Activated T-cell treated with anti-CD3 and anti-CD28 coated beads for 24 hours (primary cell): ENCODE data around the gene BAG5.

Experiments used
- DNase-seq: peaks from one replicate; pipeline ENCODE4 v3.0.0-alpha.2; 2020; ENCODE audit warnings: low read depth

The BAG5 gene

DNA sequence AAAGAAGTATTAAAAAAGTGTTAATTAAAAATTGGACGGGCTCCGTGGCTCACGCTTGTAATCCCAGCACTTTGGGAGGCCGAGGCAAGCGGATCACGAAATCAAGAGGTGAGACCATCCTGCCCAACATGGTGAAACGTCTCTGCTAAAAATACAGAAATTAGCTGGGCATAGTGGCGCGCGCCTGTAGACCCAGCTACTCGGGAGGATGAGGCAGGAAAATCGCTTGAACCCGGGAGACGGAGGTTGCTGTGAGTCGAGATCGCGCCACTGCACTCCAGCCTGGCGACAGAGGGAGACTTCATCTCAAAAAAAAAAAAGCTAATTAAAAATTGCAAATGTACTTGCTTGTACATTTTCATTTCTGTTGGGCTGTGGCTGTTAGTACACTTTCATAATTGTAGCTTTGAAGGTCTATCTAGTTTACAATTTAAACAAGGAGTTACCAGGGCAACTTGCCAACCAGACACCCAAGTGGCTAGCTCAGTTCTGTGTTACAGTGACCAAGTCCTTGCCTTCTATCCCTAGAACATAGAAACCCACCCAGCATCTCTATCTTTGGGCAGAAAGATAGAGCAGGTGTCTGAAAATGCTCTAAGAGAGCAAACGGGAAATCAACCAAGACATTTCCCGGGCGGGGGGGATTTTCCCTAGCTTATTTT is 1.5 kb upstream of the BAG5 start:
- no peak for DNase-seq

DNA sequence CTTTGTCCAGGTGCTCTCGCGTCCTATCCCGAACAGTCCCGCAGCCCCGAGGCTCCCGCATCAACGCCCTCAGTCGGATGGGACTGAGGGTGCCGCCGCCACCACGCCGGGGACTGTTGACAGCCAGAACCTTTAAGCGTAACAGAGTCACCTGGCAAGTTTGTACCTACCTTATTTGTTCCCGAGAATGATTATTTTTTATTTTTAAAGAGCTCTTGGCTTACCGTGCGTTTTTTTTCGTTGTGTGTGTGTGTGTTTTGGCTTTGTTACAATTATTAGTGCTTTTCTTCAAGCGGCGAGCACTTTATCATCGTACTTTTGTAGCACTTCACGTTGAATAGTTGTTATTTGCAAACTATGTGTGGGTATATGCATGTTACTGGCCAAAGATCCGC is 766 bp upstream of the BAG5 start:
- no peak for DNase-seq

DNA sequence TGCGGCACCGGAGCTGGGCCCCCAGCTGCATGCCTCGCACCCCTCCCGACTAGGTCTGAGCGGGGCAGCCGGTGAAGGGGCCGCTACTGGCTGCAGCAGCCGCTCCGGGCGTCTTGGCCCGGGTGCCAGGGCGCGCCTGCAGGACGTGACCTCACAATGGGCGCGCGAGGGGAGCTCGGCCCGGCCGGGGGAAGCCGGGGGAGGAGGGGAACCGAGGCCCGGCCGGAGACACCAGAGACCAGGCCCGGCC is 353 bp downstream of the BAG5 start:
- DNase-seq, result no peak

DNA sequence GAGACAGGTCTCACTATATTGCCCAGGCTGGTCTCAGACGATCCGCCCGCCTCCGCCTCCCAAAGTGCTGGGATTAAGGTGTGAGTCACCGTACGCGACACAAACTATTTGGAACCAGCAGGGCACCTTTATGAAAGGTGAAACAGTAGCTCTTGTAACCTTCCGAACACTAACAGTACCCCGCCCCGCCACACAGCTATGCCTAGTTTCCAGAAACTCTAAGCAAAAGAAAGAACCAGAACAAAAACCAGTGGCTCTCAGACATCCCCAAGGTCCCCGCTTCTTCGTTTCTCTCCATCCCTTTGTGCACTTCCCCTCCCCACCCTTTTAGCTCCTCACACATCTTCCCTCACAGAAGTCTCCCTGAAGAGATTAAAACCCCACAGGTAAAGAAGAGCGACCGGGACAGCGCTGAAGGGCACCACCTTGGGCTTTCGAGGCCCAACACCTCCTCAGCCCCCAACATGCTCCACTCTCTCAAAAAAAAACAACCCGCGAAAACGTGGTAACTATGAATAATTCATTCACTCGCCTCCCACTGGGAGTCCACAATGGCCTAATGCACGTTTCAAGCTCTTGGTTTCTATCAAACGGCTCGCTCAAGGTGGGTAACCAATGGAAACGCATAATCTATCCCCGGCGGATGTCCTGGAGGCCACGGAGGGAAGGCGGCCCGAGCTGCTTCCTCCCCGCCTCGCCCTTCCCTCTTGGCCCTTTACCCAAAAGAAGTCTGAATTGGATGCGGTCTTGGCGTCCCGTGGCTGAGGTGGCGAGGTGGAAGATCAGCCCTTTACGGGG is 877 bp downstream of the BAG5 start:
- peak; percentile 43 for DNase-seq

DNA sequence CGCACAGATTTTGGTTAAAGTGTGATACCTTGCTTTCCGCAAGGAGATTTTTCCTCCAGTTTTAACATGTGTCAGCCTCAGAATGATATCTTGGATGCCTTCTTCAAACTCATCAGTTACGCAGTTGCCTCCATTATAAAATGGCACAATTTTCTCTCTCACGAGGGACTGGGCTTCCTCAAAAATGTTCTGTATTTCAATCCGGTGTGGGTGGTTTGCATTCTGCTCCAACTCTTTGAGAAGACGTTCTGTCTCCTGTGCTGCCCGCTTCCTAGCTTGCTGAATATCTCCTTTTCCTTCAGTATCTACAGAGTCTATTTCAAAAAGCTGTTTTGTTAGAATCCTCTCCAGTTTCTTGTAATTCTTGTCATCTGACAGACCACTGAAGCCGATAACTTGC is 1.8 kb downstream of the BAG5 start:
- DNase-seq, result no peak

DNA sequence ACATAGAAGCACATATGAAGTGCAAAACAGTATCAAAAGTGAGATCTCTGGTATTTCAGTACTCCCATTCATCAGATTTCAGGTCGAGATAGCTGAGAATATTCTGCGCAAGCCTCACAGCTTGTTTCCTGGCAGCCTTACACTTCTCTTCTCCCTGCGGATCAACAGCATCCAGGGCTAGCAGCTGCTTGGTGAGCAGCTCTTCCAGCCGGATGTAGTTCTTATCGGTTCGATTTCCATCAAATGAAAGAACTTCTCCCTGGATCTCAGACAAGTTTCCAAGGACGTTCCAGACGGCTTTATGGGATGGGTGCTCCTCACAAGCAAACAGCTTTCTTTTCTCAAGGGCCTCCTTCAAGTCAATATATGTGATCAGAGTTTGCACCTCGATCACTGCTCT is 2.7 kb downstream of the BAG5 start:
- DNase-seq, result no peak

DNA sequence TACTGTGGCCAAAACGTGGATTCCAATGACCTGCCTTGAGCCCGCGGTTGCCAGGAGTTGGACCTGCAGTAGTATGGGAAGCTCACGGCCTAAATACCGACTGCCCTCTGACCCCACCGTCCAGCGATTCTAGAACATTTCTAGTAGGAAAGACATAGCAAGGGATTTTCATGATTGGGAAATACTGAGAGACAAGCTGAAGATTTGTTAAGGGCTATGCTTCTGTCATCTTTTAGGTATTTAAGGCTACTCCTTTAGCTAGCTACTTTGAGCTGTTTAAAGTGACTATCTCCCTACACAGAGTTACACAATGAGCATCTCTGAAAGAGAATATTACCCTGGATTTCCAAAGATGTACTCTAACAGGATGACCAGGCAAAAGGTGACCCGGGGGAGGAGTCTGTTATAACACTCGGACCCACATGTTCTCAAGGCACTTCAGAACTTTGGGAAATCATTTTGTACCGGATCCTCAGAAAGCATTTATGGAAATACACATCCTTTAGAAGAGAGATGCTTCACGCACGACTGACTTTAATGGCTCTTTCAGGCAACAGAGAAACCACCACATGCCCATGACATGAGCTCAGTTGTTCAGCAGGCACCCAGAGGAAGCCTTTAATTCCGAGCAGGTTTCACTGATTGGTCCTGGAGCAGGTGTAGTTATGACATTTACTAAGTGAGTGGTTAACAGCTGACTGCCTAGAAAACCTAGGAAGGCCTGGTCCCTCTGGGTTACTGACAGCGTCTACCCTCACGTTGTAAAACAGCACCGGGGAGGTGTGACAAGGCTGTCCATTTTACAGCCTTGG is 4.2 kb downstream of the BAG5 start:
- DNase-seq, result no peak

DNA sequence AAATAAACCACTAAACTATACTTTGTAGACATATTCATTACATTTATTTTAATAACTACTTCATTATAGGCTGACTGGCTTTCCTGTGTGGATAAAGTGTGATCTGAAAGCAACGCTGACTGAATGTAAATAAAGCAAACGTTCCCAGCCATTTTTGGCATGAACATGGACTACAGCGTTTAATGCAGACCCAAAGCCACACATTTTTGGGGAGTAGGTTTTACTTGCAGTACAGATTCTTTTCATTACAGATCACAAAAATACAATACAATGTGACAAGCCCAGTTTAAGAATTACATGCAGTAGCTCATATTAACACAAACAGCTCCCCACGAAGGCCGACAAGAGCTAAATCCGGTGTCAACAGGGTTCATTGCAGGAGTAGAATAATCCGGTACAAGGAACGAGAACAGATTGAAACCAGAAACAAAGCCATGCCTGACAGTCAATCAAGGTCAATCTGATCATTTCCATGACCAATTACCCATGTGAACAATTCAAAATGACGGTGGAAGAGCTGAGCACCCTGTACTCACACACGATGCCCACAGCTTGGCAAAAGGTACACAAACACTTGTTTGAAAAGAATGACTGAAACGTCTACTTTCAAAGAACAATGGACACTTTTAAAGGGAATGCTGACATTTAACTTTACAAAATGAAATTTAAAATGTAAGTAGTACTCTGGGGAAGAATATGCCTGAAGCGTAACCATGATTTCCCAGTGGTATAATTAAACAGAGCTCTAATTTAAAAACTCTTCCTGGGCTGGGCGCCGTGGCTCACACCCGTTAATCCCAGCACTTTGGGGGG is 5.3 kb downstream of the BAG5 start:
- no peak for DNase-seq

DNA sequence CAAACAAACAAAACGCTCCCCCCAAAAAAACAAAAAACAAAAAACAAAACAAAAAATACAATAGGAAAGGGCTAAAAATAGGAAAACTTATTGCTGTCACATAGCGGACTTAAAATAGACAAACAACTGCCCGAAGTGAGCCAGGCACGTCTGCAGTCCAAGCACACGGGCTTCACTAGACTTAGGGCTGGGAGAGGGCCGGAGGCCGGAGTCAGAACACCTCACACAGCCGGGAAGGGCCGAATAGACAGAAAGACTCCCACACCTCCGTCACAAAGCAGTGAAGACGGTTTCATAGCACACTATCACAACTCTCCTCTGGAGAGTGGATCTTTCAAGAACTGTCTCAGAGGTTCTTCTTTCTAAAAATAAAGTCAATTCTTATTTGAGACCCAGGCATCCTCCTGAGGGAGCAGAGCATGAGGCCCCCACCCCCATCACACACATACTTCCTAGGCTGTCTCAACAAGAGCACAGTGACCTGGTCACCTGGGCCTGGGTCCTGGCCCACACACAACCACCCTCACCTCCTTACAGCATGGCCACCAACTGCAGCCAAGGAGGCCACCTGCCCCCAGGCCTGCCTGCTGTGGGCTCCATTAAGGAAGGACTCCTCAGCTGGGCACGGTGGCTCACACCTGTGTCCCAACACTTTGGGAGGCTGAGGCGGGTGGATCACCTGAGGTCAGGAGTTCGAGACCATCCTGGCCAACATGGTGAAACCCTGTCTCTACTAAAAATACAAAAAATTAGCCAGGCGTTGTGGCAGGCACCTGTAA is 6.7 kb downstream of the BAG5 start:
- no peak for DNase-seq

DNA sequence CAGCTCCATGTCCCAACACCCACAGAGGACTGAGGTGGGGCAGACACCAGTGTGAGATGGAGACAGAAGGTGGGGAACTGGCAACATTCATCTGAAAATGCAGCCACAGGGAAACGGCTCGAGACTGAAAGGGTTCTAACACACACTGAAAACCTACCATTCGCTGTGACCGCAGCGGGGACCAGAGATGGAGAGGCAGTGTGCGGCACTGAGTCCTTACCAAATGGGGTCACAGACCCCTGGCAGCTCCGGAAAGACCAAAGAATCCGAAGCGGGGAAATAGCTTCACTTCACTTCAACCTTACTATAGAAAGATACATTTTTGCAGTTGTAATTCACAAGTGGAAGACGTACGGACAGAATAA is 9.6 kb downstream of the BAG5 start:
- DNase-seq, result no peak

DNA sequence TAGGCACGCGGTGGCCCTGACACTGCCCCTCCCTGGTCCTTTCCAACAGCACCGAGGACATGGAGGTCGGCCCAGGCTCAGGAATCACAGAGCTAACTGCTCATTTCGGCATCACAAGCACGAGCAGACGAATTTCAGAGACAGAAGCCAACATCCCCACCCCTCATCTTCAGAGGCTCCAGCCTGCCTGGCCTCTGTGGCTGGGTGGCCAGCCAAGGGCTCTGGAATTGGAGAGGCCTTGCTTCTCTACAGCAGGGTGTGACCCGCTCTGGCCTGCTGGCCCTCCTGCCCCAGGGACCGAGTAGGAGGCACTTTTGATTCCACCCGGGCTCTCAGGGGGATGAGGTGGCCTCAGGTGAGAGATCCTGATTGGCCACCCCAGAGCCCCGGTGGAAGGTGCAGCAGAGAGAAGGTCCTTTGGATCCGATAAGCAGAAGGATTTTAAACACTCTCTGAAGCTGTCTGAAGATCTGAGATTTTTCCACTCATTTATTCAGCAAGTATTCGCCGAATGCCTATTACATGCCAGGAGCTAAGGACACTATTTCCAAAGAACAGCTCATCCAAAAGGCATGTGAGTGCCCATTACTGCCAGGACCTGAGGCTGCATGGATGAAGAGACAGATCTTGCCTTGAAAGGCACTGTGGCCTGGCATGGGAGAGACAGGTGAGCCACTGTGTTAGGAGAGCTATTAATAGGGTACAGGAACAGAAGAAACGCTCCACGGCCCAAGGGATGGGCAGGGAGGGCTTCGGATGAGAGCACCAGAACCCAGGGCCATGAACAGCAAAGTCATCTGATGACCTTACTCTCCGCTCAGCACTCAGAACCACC is 10.2 kb downstream of the BAG5 start:
- DNase-seq, result no peak

DNA sequence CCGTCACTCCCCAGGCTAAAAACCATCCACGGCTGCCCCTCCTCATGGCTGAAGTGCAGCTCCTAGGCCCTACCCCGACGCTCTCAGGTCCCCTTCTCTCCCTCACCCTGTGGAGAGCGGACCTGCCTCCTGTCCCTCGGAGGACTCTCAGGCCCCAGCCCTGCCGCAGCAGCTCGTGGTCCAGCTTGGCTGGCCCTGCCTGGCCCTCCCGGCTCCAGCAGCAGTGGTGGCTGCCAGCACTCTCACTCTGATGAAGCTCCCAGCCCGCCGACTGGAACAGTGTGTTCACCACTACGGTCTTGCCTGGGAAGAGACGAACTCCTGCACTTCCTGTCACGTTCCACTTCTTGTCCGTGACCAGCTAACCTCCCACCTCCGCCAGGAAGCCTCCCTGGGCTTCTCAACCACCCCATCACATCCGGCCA is 11.1 kb downstream of the BAG5 start:
- DNase-seq, result no peak

DNA sequence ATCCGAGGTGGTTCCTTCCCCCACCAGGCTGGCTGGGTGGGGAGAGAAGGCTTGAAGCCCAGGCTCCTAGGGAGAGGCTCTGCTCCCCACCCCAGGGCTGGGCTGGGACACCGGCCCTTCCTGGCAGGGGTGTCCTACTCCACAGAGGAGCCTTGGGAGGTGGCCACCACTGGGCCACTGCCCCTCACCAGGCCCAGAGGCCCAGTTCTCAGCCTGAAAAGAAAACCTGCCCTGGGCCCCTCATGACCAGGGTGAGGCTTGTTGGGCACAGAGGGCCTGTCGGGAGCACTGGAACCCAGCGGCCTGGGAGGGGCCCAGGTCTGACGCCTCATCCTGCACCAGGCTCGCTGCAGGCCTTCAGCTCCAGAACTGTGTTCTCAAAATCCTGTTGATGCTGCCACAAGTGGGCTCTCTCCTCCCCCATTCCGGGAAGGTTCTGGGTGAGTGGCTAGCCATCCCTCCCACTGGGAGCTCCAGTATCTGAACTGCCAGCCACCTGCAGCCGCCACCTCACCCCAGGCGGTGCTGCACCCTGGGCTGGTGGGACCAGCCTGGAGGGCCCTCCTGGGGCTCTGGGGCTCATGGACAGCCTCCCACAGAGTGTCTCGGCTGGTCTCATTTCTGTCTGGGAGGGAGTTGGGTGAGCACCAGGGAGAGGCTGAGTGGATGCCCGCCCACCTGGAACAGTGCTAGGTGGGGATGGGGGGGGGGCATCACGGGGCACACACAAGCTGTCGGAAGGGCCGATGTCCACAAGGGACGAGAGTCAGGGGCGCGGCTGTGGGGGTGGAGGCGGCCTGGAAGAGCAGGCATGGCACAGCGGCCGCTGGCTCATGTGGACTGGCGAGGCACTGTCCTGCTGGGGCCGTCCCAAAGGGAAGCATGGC is 11.8 kb downstream of the BAG5 start:
- DNase-seq, result no peak

DNA sequence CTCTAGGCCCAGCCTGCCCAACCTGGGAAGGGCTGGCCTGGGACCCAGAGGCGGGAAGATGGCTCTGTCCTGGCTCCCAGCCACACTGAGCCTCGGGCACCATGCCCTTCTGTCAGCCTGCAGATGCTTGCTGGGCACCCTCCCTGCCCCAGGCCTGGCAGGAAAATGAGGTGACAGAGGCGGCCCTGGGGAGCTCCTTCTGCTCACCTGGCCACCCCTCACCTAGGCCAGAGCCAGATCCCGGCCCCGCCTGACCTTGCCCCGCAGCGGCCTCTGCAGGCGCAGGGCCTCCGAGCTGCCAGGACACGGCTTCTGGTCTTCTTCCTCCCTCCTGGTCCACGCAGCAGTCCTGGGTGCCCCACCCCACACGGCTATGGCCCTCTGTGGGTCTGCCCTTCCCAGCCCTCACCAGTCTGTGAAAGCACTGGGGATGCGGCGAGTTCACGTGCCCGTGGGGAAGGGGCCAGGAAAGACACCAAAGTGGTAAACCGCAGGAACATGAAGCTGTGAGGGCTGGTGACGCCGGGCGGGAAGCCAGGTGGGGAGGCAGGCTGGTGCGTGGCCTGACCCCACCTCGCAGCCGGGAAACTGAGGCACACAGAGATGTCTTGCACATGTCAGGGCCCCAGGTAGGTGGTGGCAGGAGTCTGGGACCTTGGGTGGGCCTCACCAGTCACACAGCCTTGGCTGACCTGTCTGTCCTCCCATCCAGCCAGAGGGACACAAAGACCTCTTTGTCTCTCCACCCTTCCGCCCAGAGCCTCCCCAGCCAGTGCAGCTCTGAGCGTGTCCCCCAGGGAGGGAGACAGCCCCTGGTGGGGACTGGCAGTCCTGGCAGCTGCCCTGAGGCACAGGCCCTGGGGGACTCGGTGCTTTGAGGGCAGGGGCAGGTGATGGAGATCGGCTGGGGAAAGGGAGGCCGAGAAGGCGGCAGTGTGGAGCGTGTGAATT is 12.8 kb downstream of the BAG5 start:
- no peak for DNase-seq

DNA sequence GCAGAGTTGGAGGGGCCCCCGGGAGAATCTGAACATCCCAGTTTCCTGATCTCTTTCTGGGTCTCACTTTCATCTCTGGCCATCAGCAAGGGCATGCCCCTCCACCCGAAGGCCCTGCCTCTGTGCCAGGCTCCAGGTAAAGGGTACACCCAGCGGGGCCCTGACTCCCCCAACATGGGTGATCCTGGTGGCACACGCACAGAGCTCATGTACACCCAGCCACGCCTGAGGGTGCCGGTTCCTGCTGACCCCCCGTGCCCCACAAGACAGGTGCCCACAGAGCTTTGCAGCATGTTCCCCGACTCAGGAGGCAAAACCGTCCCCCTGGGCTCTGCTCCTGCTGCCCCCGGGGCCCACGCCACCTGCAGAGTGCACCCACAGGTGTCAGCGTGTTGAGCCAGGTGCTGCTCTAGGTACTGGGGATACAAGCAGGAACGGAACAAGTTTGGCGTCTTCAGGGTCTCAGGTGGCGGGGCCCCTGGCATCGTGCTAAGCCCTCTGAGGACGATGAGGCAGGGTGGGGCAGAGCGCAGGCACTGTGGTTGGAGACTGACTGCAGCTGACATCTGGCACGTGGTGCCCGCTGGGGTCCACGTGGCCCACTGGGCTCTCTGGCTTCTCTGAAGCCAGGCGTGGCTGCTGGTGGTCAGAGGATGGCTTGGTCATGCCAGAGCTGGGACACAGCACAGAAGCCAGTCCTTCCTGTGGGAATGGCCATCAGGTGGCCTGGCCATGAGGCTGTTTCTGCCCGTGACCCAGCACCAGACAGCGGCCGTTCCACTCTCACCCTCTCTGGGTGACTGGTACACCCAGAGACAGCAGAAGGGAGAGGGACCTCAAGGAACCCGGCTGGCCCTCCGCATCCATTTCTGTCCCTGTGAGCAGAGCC is 13.8 kb downstream of the BAG5 start:
- DNase-seq, result no peak

DNA sequence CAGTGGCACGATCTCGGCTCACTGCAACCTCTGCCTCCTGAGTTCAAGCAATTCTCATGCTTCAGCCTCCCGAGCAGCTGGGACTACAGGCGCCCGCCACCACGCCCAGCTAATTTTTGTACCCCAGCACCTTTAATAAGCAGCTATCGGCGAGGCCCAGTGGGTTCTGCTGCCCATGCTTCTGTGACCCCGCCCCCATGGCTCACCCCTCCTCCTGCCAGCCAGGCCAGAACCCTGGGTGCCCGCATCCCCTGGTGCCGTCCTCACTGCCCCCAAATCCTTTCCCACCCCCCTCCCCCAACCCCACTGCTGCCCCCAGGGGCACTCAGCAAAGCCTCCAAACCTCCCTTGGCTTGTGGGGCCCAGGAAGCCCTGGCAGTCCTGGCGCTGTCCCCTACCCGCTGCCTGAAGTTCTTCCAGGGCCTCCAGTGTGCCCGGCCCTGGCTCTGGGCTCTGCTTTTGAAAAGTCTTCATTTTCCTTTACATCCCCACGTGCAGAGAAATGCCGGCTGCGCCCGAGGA is 14.5 kb downstream of the BAG5 start:
- no peak for DNase-seq

DNA sequence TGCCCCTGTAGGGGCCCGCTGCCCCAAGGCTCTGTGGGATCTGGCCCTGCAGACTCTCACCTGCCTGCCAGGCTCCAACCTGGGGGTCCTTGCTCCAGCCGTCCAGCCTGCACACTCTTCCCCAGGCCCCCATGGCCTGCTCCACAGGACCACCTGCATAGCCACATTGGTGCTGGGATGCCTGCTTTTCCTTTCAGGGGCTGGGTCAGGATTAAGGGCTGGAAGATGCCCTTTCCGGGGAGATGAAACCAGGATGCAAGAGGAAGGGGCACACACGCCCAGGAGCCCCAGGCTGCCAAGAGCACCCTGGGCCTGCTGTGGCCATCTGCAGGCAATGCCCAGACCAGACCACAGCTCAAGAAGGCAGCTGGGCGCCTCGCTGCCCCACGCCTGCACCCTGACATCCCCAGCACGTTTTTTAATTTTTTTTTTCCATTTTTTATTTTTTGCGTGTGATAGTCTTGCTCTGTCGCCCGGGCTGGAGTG is 15.0 kb downstream of the BAG5 start:
- DNase-seq, result no peak
